T-helper 1 cell (primary cell): ENCODE results near the gene CCIN.

Source experiments
- DNase-seq, 5 donors: peaks; one replicate each; pipeline ENCODE4 v3.0.0-alpha.2; 2012 to 2020

CCIN gene

GRCh38 chr9:36192196-36192595 is 23.0 kb downstream of the CCIN start:
- no peak for DNase-seq

- no peak for DNase-seq
Observed at GRCh38 chr9:36193023-36193422, 23.8 kb downstream of the CCIN start.

DNA sequence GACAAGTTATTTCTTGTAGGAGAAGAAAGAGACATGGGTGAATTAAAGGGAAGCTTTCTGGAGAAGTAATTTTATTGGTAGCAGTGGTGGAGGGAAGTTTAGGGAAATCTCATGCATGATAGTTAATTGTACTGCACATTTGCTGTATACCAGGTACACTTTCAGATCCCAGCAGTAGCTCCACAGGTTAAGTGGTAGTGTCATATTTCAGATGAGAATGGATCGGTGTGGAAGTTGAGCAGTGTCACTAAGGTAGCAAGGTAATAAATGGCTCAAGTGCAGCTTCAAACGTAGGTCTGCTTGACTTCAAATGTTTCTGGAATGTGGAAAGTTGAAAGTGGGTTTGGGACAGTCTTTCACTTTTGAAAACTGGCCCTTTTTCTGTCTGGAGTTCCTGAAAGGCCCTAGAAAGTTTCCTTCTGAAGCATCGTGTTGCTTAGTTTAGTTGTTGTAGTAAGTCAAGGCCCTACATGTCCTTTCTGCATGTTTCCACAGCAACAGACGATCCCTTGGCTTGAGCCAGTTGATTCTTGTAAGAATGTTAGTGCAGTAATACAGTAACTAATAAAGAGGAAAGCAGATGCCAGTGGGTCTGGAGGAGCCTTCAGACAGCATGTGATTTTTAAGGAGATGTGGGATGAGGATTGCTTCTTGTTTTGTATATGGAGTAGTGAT is 25.3 kb downstream of the CCIN start:
- DNase-seq: no peak

DNA sequence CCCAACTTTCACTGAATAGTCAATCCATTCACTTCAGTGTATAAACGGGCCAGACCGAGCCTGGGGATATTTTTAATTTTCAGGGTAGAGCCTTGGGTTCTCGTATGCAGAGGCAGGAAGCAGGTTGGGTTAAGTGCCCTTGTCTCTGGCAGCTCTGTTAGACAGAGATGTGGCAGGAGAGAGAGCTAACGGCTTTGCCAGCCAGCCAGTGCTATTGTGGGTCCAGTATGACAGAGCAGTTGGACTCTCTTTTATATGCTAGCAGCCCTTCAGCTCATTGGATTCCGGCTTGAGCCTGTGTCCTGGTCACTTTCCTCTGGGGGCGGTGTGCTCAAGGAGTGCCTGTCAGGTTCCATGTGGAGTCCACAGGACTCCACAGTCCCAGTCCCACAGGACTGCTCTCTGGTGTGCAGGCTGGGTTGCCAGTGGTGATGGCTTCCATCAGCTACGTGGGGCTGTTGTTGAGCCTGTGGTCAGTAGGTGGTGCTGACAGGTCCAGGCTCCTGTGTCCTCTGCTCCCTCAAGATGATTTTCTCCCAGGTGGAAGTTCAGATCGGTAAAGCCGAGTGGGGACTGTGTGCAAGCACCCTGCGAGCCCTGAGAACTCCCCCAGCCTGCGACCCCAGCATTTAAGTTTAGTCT is 35.8 kb downstream of the CCIN start:
- no peak for DNase-seq

- no peak for DNase-seq
Observed at GRCh38 chr9:36207016-36207415, 37.8 kb downstream of the CCIN start.

DNA sequence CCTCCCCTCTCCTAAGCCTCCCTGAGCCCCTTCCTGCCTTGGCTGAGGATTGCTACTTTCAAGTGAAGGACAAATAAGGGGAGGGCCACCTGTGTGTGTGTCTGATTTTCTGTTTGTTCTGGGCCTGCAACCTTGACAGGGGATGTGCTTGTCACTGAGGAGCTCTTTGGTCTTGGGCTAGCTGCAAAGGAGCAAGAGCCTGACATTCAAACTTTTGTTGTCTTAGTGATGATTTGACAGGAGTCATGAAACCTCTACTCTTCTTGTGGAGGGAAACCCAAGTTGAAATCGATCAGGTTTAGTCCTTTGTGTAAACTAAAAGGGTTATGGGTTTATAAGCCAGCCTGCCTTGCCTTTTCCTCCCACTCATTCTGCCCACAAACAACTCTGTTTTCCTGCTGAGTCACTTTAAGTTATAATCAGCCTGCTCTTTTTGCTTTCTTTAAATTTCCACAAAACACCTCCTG is 38.4 kb downstream of the CCIN start:
- DNase-seq: no peak

- DNase-seq: no peak
Observed at GRCh38 chr9:36208521-36209253, 39.5 kb downstream of the CCIN start.

DNA sequence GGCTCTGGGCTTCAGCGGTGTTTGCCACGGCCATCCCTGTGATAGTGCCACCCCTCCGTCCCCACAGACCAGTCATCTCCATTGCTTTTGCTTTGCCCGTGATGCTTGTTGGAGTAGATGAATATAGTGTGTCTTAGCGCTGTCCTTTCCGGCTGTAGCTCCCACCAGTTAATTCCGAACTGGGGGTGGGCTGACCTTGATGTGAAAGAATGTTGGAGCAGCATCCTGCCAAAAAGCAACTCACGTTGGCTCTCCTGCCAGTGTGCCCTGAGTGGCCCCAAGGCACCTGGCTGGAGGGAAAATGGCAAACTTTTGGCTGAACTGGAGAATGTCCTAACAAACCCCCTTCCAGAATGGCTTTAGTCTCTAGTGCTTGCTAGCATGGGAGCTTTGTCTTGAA is 41.5 kb downstream of the CCIN start:
- DNase-seq: no peak

GRCh38 chr9:36211510-36211909 is 42.3 kb downstream of the CCIN start:
- DNase-seq: no peak

DNA sequence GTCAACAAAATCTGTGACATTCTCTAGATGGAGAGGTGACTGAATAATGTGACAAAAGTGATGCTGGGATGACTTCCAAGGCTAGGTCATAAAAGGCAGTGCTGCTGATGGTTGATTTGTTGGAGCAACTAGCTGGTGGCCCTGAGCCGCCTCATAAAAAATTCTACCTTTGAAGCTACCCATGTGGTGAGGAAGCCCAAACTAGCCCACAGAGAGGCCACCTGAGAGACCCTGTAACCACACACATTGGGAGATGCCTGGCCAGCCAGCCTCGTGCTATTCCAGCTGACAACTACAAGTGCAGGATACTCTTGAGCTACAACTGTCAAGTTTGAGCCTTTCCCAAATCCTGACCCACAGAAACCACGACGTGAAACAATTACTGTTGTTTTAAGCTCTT is 44.2 kb downstream of the CCIN start:
- DNase-seq: no peak

DNA sequence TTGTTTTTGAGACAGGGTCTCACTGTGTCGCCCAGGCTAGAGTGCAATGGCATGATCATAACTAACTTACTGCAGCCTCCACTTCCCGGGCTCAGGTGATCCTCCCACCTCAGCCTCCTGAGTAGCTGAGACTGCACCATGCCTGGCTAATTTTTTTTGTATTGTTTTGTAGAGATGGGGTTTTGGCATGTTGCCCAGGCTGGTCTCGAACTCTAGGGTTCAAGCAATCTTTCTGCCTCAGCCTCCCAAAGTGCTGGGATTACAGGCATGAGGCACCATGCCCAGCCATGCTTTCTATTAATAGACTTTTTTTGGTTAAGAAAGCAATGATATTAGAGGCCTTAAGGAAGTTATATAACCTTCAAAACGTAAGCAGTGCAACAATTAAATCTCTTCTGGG is 44.8 kb downstream of the CCIN start:
- no peak for DNase-seq

- DNase-seq: no peak
Observed at GRCh38 chr9:36214571-36214970, 45.4 kb downstream of the CCIN start.

DNA sequence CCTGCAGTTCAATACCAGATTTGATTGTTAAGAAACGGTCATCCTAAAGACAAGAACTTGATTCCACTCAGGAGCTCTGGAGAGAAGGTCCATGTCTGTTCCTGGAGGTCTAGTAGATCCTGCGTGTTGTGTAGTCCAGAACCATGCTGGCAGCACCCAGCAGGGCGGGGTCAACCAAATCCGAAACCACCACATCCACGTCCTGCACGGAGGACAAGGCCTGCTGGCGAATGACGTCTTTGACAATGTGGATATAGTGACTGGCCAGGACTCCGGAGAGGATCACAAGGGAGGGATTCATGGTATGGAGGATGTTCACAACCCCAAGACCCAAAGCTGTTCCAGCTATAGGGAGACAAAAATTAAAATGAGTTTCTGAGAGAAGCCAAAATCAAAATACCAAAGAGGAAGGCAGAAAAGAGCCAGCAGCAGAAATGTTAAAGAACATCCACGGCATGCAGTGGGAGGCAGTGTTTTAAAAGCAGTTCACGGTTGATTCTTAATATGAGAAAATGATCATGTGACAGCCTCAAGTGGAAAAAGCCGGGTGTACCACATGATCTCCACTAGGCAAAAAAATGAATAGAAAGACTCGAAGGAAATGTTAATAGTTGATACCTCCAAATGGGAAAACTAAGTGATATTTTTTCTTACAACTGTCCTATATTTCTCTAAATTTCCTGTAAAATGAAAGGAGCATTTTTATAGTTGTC is 48.2 kb downstream of the CCIN start:
- DNase-seq: no peak

- no peak for DNase-seq
Observed at GRCh38 chr9:36218011-36218410, 48.8 kb downstream of the CCIN start.

DNA sequence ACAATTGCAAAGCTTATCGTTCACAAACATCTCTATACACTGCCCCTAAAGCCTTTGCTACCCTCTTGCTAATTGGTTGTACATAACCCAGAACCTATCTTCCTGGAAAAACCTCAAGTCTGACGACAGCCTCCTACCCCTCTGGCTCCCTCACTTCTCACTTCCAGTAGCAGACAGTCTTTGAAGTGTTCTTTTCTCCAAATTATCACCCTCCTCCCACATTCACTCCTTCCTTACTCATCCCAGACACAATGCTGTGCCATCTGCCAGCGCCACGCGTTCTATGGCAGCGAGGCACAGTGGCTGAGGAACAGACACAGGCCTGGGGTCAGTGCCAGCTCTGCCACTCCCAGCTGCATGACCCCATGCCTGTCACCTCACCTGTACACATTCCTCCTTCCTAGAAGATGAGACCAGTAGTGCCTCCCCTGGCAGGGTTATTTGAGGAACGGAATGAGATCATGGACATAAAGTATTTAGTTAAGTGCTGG is 49.3 kb downstream of the CCIN start:
- peak in 1 of 5 donors; percentile 76 for DNase-seq
